Motor neuron (in vitro differentiated cells): Measurements from ENCODE around the gene PPP1R8. TPM values are rescaled to one million over a fixed set of nuclear protein-coding genes. Genes with fewer than 3 reads are reported as not detected.
A peak's percentile ranks its signal among the peaks of the same experiment; 100 is the strongest.
"Not testable (repeated sequence)": the region's sequence is repeated elsewhere in the genome, so short reads cannot be mapped to it uniquely, and the experiment has no call there.

Experiments
- ATAC-seq, 8 experiments: fragments of 200-7000 bp; cut with Tn5 transposase; replicated peaks in 6 of 8; 2 replicates each; pipeline ENCODE4 v1.8.0; 2021; ENCODE audit warnings: mild to moderate bottlenecking in 8 of 8, moderate library complexity in 8 of 8
- H3K27ac ChIP-seq, 2 donors: fragments of 250-450 bp; sonication (Bioruptor Pico); 2 replicates each; pipeline ENCODE4 v1.9.0; 2021; ENCODE audit warnings: antibody characterized with exemption in 2 of 2, mild to moderate bottlenecking in 2 of 2, moderate library complexity in 1 of 2
- H3K4me1 ChIP-seq, 2 donors: fragments of 250-450 bp; sonication (Bioruptor Pico); replicated peaks in 1 of 2; 2 replicates each; pipeline ENCODE4 v1.6.1; 2021; ENCODE audit warnings: antibody characterized with exemption in 2 of 2, mild to moderate bottlenecking in 2 of 2, moderate library complexity in 1 of 2
- H3K4me3 ChIP-seq, 5 donors: fragments of 250-450 bp; sonication (Bioruptor Pico); 2 replicates each; pipeline ENCODE4 v1.9.0; 2021; ENCODE audit warnings: antibody characterized with exemption in 5 of 5, mild to moderate bottlenecking in 5 of 5, moderate library complexity in 4 of 5
- WGBS, 10 experiments: fragments of 450-650 bp; shearing (Covaris generic); methylation state at CpG; one replicate each; pipeline ENCODE4 v1.0.0; 2022; 5-methylcytosine and 5-hydroxymethylcytosine counted together
- in situ Hi-C, 9 experiments: fragments of 400-800 bp; cut with MboI; loops; one replicate each; pipeline ENCODE4 v1.15.0; 2021; ENCODE audit warnings: low sequenced_read_pairs in 9 of 9, low pct_unique_long_range_greater_than_20kb in 2 of 9; ENCODE audit not compliant: unreplicated experiment in 9 of 9
- total RNA-seq, 8 experiments: library from RNA; unstranded; fragments of 300-600 nt; gene quantifications; 2 replicates each; pipeline versions ENCODE4 v1.2.3 to v1.2.4, GENCODE V29; 2022

The PPP1R8 gene
- total RNA-seq, 8 experiments from 2014 or later, result 35.5 to 86.4 (median 54.6) TPM

GRCh38 chr1:27868556-27868931, 38.0 kb downstream of the PPP1R8 start:
- in situ Hi-C loops, result loop anchor here in 2 of 9 experiments (10.0 to 25.0 kb wide), 2 partner anchors 94 to 106 kb away; partner anchors contain the start of gene XKR8 (in 1 of the 2)
- 87 to 100% (median 93%) methylated on average over 1 to 10 of the region's 11 CpGs; no CpG with 5 or more reads in 6 of the 10 experiments for WGBS, 10 experiments
- no peak overlapping the region for H3K4me3 ChIP-seq
- H3K27ac ChIP-seq, result no peak overlapping the region
- no peaks in the 10 kb centered on the region for H3K4me1 ChIP-seq
- ATAC-seq, result no peak

DNA sequence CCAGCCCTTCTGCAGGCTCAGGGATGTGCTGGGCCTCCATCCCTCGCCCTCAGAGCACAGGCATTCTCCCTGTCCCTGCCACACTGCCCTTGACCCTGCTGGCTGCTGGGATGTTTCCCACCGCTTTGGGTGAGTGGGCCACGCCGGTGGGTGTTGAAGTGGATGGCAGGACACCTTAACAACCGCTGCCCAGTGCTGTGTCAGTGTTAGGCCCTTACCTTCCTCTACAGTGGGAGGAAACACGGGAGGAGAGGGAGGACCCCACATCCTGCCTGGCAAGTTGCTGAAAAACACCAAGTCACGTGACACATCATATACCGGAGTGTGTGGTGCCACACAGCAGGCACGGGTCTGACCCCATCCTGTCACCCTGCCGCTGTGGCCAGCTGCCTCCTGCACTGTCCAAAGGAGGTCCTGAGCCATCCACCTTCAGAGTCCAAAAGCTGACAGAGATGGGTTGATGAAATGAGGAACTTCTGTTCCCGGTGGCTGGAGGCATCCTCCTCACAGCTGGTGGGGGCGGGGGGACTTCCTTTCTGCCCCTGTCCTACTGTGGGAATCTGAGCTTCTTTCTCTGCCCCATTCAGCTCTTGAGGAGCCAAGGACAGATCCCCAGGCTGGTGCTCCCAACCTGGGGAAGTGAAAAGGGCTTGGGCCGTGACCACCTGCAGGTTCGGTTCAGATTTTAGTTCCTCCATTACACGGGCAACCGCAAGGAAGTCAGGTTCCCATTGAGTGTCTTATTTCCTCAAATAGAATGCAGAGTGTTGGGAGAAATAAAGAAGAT, 38.5 kb downstream of the PPP1R8 start:
- ATAC-seq, result no peak
- in situ Hi-C loops, result loop anchor here in 2 of 9 experiments (10.0 to 25.0 kb wide), 2 partner anchors 93 to 106 kb away; partner anchors contain the start of gene XKR8 (in 1 of the 2)

DNA sequence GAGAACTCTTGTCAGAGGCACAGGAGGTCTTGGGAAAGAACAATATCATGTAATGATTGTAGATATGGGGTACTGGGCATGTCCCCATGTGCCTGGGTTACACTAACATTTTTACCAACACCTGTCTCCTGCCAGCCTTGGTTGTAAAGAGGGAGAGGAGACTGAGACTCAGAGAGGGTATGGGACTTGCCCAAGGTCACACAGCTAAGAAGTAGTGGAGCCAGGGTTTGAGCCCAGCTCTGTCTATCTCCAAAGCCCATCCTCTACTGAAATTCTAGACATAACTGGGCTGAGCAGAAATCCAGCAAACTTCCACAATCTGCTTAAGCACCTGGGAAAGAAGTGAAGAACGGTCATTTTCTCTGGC, 39.1 kb downstream of the PPP1R8 start:
- H3K4me1 ChIP-seq, result no peaks in the 10 kb centered on the region
- no peak overlapping the region for H3K27ac ChIP-seq
- 80 to 100% (median 100%) methylated on average over 1 of the region's 1 CpG; no CpG with 5 or more reads in 5 of the 10 experiments for WGBS, 10 experiments
- in situ Hi-C loops, result loop anchor here in 2 of 9 experiments (10.0 to 25.0 kb wide), 2 partner anchors 93 to 105 kb away; partner anchors contain the start of gene XKR8 (in 1 of the 2)
- no peak for ATAC-seq
- H3K4me3 ChIP-seq, result no peak overlapping the region

More for the DNA sequence above, 38.5 kb downstream of the PPP1R8 start:
- 8 to 83% (median 67%) methylated on average over 2 to 7 of the region's 16 CpGs; no CpG with 5 or more reads in 3 of the 10 experiments for WGBS, 10 experiments
- Histone ChIP-seq H3K27ac (no peak overlapping the region), H3K4me3 (no peak overlapping the region), H3K4me1 (no peaks in the 10 kb centered on the region)

DNA sequence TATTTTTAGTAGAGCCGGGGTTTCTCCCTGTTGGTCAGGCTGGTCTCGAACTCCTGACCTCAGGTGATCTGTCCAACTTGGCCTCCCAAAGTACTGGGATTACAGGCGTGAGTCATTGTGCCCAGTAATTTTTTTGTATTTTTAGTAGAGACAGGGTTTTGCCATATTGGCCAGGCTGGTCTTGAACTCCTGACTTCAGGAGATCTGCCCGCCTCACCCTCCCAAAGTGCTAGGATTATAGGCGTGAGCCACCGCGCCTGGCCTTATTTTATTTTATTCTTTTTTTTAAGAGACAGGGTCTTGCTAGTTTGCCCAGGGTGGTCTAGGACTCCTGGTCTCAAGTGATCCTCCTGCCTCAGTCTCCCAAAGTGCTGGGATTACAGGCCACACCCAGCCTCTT, 40.5 kb downstream of the PPP1R8 start:
- not testable (repeated sequence) for H3K4me1 ChIP-seq, ATAC-seq, H3K4me3 ChIP-seq, H3K27ac ChIP-seq
- in situ Hi-C loops, result loop anchor here in 1 of 9 experiments (25.0 kb wide), 1 partner anchor 91 kb away; the partner anchor contains the start of gene XKR8
- WGBS, 10 experiments, result 62 to 100% (median 96%) methylated on average over 2 to 7 of the region's 7 CpGs; no CpG with 5 or more reads in 3 of the 10 experiments

- in situ Hi-C loops, result loop anchor here in 1 of 9 experiments (25.0 kb wide), 1 partner anchor 90 kb away; the partner anchor contains the start of gene XKR8
These were observed 41.6 kb downstream of the PPP1R8 start, which contains the start of gene THEMIS2 for GRCh38 chr1:27872059-27872801. Gene THEMIS2 (plus strand): TSS chr1:27872544. CDS start chr1:27872572, 28 bp downstream.

GRCh38 chr1:27872802-27873551, 42.4 kb downstream of the PPP1R8 start:
- ATAC-seq, result peak; percentile 48 to 73 (median 58)
- no peak overlapping the region for H3K27ac ChIP-seq
- H3K4me1 ChIP-seq, result no peaks in the 10 kb centered on the region
- 2 to 77% (median 27%) methylated on average over 3 to 18 of the region's 38 CpGs; no CpG with 5 or more reads in 3 of the 10 experiments for WGBS, 10 experiments
- peak overlapping the region; percentile 31 to 49 (median 43) for H3K4me3 ChIP-seq
- in situ Hi-C loops, result loop anchor here in 1 of 9 experiments (25.0 kb wide), 1 partner anchor 89 kb away; the partner anchor contains the start of gene XKR8

More at GRCh38 chr1:27872059-27872801, 41.6 kb downstream of the PPP1R8 start, which contains the start of gene THEMIS2:
- ATAC-seq, result peak; percentile 70 to 92 (median 92)
- peak within 1 kb of the TSS; percentile 31 to 49 (median 43) for H3K4me3 ChIP-seq
- 28 to 72% (median 56%) methylated on average over 3 to 12 of the region's 53 CpGs; no CpG with 5 or more reads in 5 of the 10 experiments for WGBS, 10 experiments
- H3K4me1 ChIP-seq, result no peaks in the 10 kb centered on the region
- no peak within 1 kb of the TSS for H3K27ac ChIP-seq

DNA sequence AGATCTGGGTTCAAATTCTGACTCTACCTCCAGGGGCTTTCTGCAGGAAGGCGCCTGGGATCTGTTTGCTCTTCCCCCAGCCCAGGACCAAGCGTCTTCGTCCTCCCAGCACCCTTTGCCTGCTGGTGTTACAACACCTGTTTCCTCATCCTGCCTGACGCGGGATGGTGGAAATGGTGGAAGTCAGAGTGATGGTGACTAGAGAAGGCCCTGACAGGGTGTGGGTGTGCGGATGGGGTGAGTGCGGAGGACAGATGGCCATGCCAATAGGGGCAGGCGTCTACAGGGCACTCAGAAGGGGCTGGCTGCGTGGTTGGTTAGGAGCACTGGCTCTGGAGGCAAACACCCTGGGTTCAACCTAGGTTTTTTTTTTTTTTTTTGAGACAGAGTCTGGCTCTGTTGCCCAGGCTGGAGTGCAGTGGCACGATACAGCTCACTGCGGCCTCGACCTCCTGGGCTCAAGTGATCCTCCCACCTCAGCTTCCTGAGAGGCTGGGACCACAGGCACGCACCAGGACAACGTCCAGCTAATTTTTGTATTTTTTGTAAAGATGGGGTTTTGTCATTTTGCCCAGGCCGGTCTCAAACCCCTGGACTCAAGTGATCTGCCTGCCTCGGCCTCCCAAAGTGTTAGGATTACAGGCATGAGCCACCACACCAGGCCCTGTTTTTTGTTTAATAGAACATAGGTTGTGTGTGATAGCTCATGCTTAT, 43.2 kb downstream of the PPP1R8 start:
- 61 to 100% (median 88%) methylated on average over 1 to 10 of the region's 16 CpGs; no CpG with 5 or more reads in 2 of the 10 experiments for WGBS, 10 experiments
- Histone ChIP-seq H3K4me3 (no peak overlapping the region), H3K27ac (no peak overlapping the region), H3K4me1 (peaks cover 0 to 1% of the 10 kb centered on the region in 2 donors)
- in situ Hi-C loops, result loop anchor here in 1 of 9 experiments (25.0 kb wide), 1 partner anchor 88 kb away; the partner anchor contains the start of gene XKR8
- no peak for ATAC-seq

- Histone ChIP-seq H3K4me1 (peaks cover 0 to 9% of the 10 kb centered on the region in 2 donors), H3K4me3 (no peak overlapping the region), H3K27ac (no peak overlapping the region)
- in situ Hi-C loops, result no loop called here
- ATAC-seq, result no peak
- WGBS, 10 experiments, result 53 to 100% (median 82%) methylated on average over 1 to 11 of the region's 18 CpGs; no CpG with 5 or more reads in 1 of the 10 experiments
These were observed 45.9 kb downstream of the PPP1R8 start for GRCh38 chr1:27876341-27877114.

- no peak overlapping the region for H3K27ac ChIP-seq
- 67 to 100% (median 100%) methylated on average over 1 to 2 of the region's 2 CpGs; no CpG with 5 or more reads in 7 of the 10 experiments for WGBS, 10 experiments
- in situ Hi-C loops, result no loop called here
These were observed 46.5 kb downstream of the PPP1R8 start for GRCh38 chr1:27877115-27877416.

GRCh38 chr1:27878039-27878438, 47.5 kb downstream of the PPP1R8 start:
- no peak overlapping the region for H3K27ac ChIP-seq
- 0 to 100% (median 83%) methylated on average over 1 to 2 of the region's 4 CpGs; no CpG with 5 or more reads in 5 of the 10 experiments for WGBS, 10 experiments
- peaks cover 0 to 9% of the 10 kb centered on the region in 2 donors for H3K4me1 ChIP-seq
- no peak for ATAC-seq
- H3K4me3 ChIP-seq, result no peak overlapping the region
- in situ Hi-C loops, result no loop called here

More at GRCh38 chr1:27877115-27877416, 46.5 kb downstream of the PPP1R8 start:
- no peak overlapping the region for H3K4me3 ChIP-seq
- peaks cover 0 to 9% of the 10 kb centered on the region in 2 donors for H3K4me1 ChIP-seq
- no peak for ATAC-seq

GRCh38 chr1:27878787-27879335, 48.3 kb downstream of the PPP1R8 start:
- peak in 2 of 8 experiments; percentile 4 to 9 for ATAC-seq
- 17 to 100% (median 68%) methylated on average over 1 to 7 of the region's 8 CpGs; no CpG with 5 or more reads in 7 of the 10 experiments for WGBS, 10 experiments
- no peak overlapping the region for H3K4me3 ChIP-seq
- H3K27ac ChIP-seq, result no peak overlapping the region
- H3K4me1 ChIP-seq, result peaks cover 0 to 9% of the 10 kb centered on the region in 2 donors
- in situ Hi-C loops, result no loop called here
